Measurements from ENCODE around the gene EPS15. TPM values are rescaled to one million over a fixed set of nuclear protein-coding genes. Genes with fewer than 3 reads are reported as not detected.

The EPS15 gene
- total and polyA plus RNA-seq, 4 donors, result 8.8 to 52.1 (median 19.1) TPM

- DNase-seq (ENCODE audit: low spot score), result no peak
- Histone ChIP-seq H3K4me3 (ENCODE audit: low read depth in 1 of 3, low read length in 3 of 3) (no peak overlapping the region), H3K27me3 (ENCODE audit: control insufficient read depth in 4 of 4, insufficient read depth in 4 of 4, low read length in 3 of 4) (no peaks in the 10 kb centered on the region), H3K36me3 (ENCODE audit: control insufficient read depth in 4 of 4, insufficient read depth in 3 of 4, low read depth in 1 of 4, low read length in 3 of 4) (no peaks in the 10 kb centered on the region), H3K9ac (ENCODE audit: low read depth in 1 of 2, low read length in 2 of 2) (no peak overlapping the region), H3K27ac (ENCODE audit: low read depth in 1 of 2, low read length in 2 of 2) (peak overlapping the region in 1 of 2 donors; percentile 15), H3K4me1 (ENCODE audit: control insufficient read depth in 4 of 4, insufficient read depth in 4 of 4, low read length in 3 of 4) (peaks cover 4 to 25% (median 10%) of the 10 kb centered on the region in 4 donors), H3K9me3 (ENCODE audit: control insufficient read depth in 4 of 4, low read length in 3 of 4) (no peaks in the 10 kb centered on the region)
- WGBS, result 84% methylated on average over 8 of the region's 8 CpGs
- TF ChIP-seq ZBTB33 (IDR thresholded peaks at IDR 0.05) (no peak), HNF4G (IDR thresholded peaks at IDR 0.05) (no peak), EGR1 (IDR thresholded peaks at IDR 0.05; ENCODE audit: low read depth in 2 of 2) (no peak), FOXA1 (IDR thresholded peaks at IDR 0.05) (no peak), MAX (IDR thresholded peaks at IDR 0.05) (no peak), FOXA2 (IDR thresholded peaks at IDR 0.05) (no peak), ATF3 (IDR thresholded peaks at IDR 0.05) (no peak)
These were observed 1.0 kb upstream of the EPS15 start for GRCh38 chr1:51519865-51520699.

- Histone ChIP-seq H3K27me3 (ENCODE audit: control insufficient read depth in 4 of 4, insufficient read depth in 4 of 4, low read length in 3 of 4) (no peaks in the 10 kb centered on the region), H3K9me3 (ENCODE audit: control insufficient read depth in 4 of 4, low read length in 3 of 4) (no peaks in the 10 kb centered on the region), H3K4me1 (ENCODE audit: control insufficient read depth in 4 of 4, insufficient read depth in 4 of 4, low read length in 3 of 4) (peaks cover 4 to 36% (median 10%) of the 10 kb centered on the region in 4 donors), H3K27ac (ENCODE audit: low read depth in 1 of 2, low read length in 2 of 2) (peak overlapping the region; percentile 95 to 96), H3K9ac (ENCODE audit: low read depth in 1 of 2, low read length in 2 of 2) (peak overlapping the region; percentile 71 to 96), H3K4me3 (ENCODE audit: low read depth in 1 of 3, low read length in 3 of 3) (peak overlapping the region; percentile 83 to 99 (median 96)), H3K36me3 (ENCODE audit: control insufficient read depth in 4 of 4, insufficient read depth in 3 of 4, low read depth in 1 of 4, low read length in 3 of 4) (no peaks in the 10 kb centered on the region)
- under 1% methylated on average over 52 of the region's 52 CpGs for WGBS
- peak; percentile 57 for DNase-seq (ENCODE audit: low spot score)
- TF ChIP-seq CTCF (IDR thresholded peaks at IDR 0.05; ENCODE audit: low read depth, low read length, missing input control), result no peak
These were observed 449 bp downstream of the EPS15 start for GRCh38 chr1:51518586-51519047.

GRCh38 chr1:51518033-51518585 lies 957 bp downstream of the EPS15 start:
- no peaks in the 10 kb centered on the region for H3K36me3 ChIP-seq (ENCODE audit: control insufficient read depth in 4 of 4, insufficient read depth in 3 of 4, low read depth in 1 of 4, low read length in 3 of 4)
- peak overlapping the region; percentile 95 to 96 for H3K27ac ChIP-seq (ENCODE audit: low read depth in 1 of 2, low read length in 2 of 2)
- DNase-seq (ENCODE audit: low spot score), result peak; percentile 60
- H3K4me3 ChIP-seq (ENCODE audit: low read depth in 1 of 3, low read length in 3 of 3), result peak overlapping the region; percentile 83 to 99 (median 96)
- no peaks in the 10 kb centered on the region for H3K9me3 ChIP-seq (ENCODE audit: control insufficient read depth in 4 of 4, low read length in 3 of 4)
- peak overlapping the region; percentile 71 to 96 for H3K9ac ChIP-seq (ENCODE audit: low read depth in 1 of 2, low read length in 2 of 2)
- H3K4me1 ChIP-seq (ENCODE audit: control insufficient read depth in 4 of 4, insufficient read depth in 4 of 4, low read length in 3 of 4), result peaks cover 4 to 37% (median 10%) of the 10 kb centered on the region in 4 donors
- H3K27me3 ChIP-seq (ENCODE audit: control insufficient read depth in 4 of 4, insufficient read depth in 4 of 4, low read length in 3 of 4), result no peaks in the 10 kb centered on the region
- under 1% methylated on average over 20 of the region's 20 CpGs for WGBS
- TF ChIP-seq REST (IDR thresholded peaks at IDR 0.05) (peak; percentile 70), HNF4A (conservative IDR thresholded peaks at IDR 0.05) (peak; percentile 67 to 80), YY1 (IDR thresholded peaks at IDR 0.05) (peak; percentile 71), FOXA1 (IDR thresholded peaks at IDR 0.05) (peak; percentile 92), ZBTB33 (IDR thresholded peaks at IDR 0.05) (no peak), CTCF (IDR thresholded peaks at IDR 0.05; ENCODE audit: low read depth, low read length, missing input control) (no peak)

All from liver (tissue), 9 donors.